OCI-LY7 (cell line): ENCODE data around the gene DLGAP1.
"Not testable (repeated sequence)": the region's sequence is repeated elsewhere in the genome, so short reads cannot be mapped to it uniquely, and the experiment has no call there.

Source experiments
- EZH2phosphoT487 ChIP-seq: fragments of 200-600 bp; sonication (generic); IDR thresholded peaks from 2 replicates; pipeline ENCODE4 v1.6.1; 2018; ENCODE audit warnings: low read depth, borderline replicate concordance, mild to moderate bottlenecking, mixed run types, antibody characterized with exemption, low read length, moderate library complexity, mixed read lengths
- TF ChIP-seq, protein P1 (sequence below): fragments of 200-600 bp; sonication (generic); conservative IDR thresholded peaks from 2 replicates; pipeline ENCODE4 v1.5.1; 2014; ENCODE audit warnings: mild to moderate bottlenecking, antibody characterized with exemption, low read length, moderate library complexity, mixed read lengths

DNA sequence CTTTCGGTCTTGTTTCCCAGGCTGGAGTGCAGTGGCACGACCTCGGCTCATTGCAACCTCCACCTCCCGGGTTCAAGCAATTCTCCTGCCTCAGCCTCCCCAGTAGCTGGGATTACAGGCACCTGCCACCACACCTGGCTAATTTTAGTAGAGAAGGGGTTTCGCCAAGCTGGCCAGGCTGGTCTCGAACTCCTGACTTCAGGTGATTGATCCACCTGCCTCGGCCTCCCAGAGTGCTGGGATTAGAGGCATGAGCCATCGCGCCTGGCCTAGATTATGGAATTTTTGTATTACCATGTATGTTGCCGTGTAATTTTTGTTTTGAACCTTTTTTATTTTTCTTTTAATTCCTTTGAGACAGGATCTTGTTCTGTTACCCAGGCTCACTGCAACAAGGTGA is 848.2 kb downstream of the DLGAP1 start:
- TF ChIP-seq, protein P1, sequence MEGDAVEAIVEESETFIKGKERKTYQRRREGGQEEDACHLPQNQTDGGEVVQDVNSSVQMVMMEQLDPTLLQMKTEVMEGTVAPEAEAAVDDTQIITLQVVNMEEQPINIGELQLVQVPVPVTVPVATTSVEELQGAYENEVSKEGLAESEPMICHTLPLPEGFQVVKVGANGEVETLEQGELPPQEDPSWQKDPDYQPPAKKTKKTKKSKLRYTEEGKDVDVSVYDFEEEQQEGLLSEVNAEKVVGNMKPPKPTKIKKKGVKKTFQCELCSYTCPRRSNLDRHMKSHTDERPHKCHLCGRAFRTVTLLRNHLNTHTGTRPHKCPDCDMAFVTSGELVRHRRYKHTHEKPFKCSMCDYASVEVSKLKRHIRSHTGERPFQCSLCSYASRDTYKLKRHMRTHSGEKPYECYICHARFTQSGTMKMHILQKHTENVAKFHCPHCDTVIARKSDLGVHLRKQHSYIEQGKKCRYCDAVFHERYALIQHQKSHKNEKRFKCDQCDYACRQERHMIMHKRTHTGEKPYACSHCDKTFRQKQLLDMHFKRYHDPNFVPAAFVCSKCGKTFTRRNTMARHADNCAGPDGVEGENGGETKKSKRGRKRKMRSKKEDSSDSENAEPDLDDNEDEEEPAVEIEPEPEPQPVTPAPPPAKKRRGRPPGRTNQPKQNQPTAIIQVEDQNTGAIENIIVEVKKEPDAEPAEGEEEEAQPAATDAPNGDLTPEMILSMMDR, result not testable (repeated sequence)
- TF ChIP-seq EZH2phosphoT487, result not testable (repeated sequence)
